Endothelial cell (in vitro differentiated cells): ENCODE data around the gene TSPAN2. TPM values are rescaled to one million over a fixed set of nuclear protein-coding genes. Genes with fewer than 3 reads are reported as not detected.

Experiments
- DNase-seq: peaks from one replicate; pipeline ENCODE4 v3.0.0; 2021; ENCODE audit warnings: low spot score
- H3K27ac Mint-ChIP-seq: one replicate; pipeline ENCODE4 v1.8.0; 2021; ENCODE audit warnings: mixed read lengths, inconsistent platforms; ENCODE audit not compliant: unreplicated experiment
- H3K27me3 Mint-ChIP-seq: one replicate; pipeline ENCODE4 v1.8.0; 2021; ENCODE audit warnings: mild to moderate bottlenecking, moderate library complexity, mixed read lengths, inconsistent platforms; ENCODE audit not compliant: unreplicated experiment
- H3K36me3 Mint-ChIP-seq: one replicate; pipeline ENCODE4 v1.8.0; 2021; ENCODE audit warnings: mild to moderate bottlenecking, low read depth, mixed read lengths, inconsistent platforms; ENCODE audit not compliant: unreplicated experiment
- H3K4me1 Mint-ChIP-seq: one replicate; pipeline ENCODE4 v1.8.0; 2021; ENCODE audit warnings: mild to moderate bottlenecking, mixed read lengths, inconsistent platforms; ENCODE audit not compliant: unreplicated experiment
- H3K4me3 Mint-ChIP-seq: one replicate; pipeline ENCODE4 v1.8.0; 2021; ENCODE audit warnings: mild to moderate bottlenecking, mixed read lengths, inconsistent platforms; ENCODE audit not compliant: unreplicated experiment
- H3K9me3 Mint-ChIP-seq: one replicate; pipeline ENCODE4 v1.8.0; 2021; ENCODE audit warnings: mixed read lengths, inconsistent platforms; ENCODE audit not compliant: unreplicated experiment
- CTCF ChIP-seq: fragments of 200-600 bp; sonication (generic); IDR thresholded peaks from one replicate; pipeline ENCODE4 v1.5.0; 2021; ENCODE audit warnings: antibody characterized with exemption; ENCODE audit not compliant: unreplicated experiment
- total RNA-seq: library from RNA; stranded (reverse); fragmentation: NEBNext Ultra II Directional; extraction: Animal tissue kit (Norgen Biotek cat#: 25700); gene quantifications from one replicate; pipeline ENCODE4 v1.2.1, GENCODE V29; 2021; ENCODE audit not compliant: unreplicated experiment

TSPAN2 gene
- total RNA-seq, 1 donor from 2014 or later, result 57.9 TPM

GRCh38 chr1:115051850-115052249, 37.5 kb downstream of the TSPAN2 start:
- DNase-seq, result no peak
- no peaks in the 10 kb centered on the region for H3K27me3 Mint-ChIP-seq
- no peaks in the 10 kb centered on the region for H3K4me1 Mint-ChIP-seq
- no peak overlapping the region for H3K4me3 Mint-ChIP-seq
- H3K9me3 Mint-ChIP-seq, result no peaks in the 10 kb centered on the region
- H3K36me3 Mint-ChIP-seq, result peaks cover 4% of the 10 kb centered on the region
- H3K27ac Mint-ChIP-seq, result no peak overlapping the region
- no peak for TF ChIP-seq CTCF

GRCh38 chr1:115046751-115047150, 42.6 kb downstream of the TSPAN2 start:
- H3K27ac Mint-ChIP-seq, result no peak overlapping the region
- H3K4me3 Mint-ChIP-seq, result no peak overlapping the region
- TF ChIP-seq CTCF, result no peak
- H3K27me3 Mint-ChIP-seq, result no peaks in the 10 kb centered on the region
- H3K36me3 Mint-ChIP-seq, result peaks cover 4% of the 10 kb centered on the region
- no peaks in the 10 kb centered on the region for H3K4me1 Mint-ChIP-seq
- no peak for DNase-seq
- no peaks in the 10 kb centered on the region for H3K9me3 Mint-ChIP-seq

GRCh38 chr1:115041654-115042053, 47.6 kb downstream of the TSPAN2 start:
- Mint-ChIP-seq H3K4me3 (no peak overlapping the region), H3K27me3 (no peaks in the 10 kb centered on the region), H3K27ac (no peak overlapping the region), H3K9me3 (no peaks in the 10 kb centered on the region), H3K4me1 (no peaks in the 10 kb centered on the region), H3K36me3 (no peaks in the 10 kb centered on the region)
- no peak for TF ChIP-seq CTCF
- no peak for DNase-seq

GRCh38 chr1:115040501-115040900, 48.8 kb downstream of the TSPAN2 start:
- Mint-ChIP-seq H3K4me3 (no peak overlapping the region), H3K4me1 (no peaks in the 10 kb centered on the region), H3K9me3 (no peaks in the 10 kb centered on the region), H3K27me3 (no peaks in the 10 kb centered on the region), H3K27ac (no peak overlapping the region), H3K36me3 (no peaks in the 10 kb centered on the region)
- no peak for DNase-seq
- TF ChIP-seq CTCF, result no peak

- H3K27ac Mint-ChIP-seq, result no peak overlapping the region
- H3K27me3 Mint-ChIP-seq, result no peaks in the 10 kb centered on the region
- no peaks in the 10 kb centered on the region for H3K36me3 Mint-ChIP-seq
- H3K4me3 Mint-ChIP-seq, result no peak overlapping the region
- no peaks in the 10 kb centered on the region for H3K4me1 Mint-ChIP-seq
- no peaks in the 10 kb centered on the region for H3K9me3 Mint-ChIP-seq
- no peak for TF ChIP-seq CTCF
- DNase-seq, result no peak
Measured at GRCh38 chr1:115036814-115037507, 52.3 kb downstream of the TSPAN2 start.
